Measurements from ENCODE around the gene GPRC5B. TPM values are rescaled to one million over a fixed set of nuclear protein-coding genes. Genes with fewer than 3 reads are reported as not detected.

GPRC5B gene
- total RNA-seq, 3 donors from 2014 or later (not counting 1 experiment from before 2014, with no cell fraction given): not detected

GRCh38 chr16:19860166-19861041 lies 24.2 kb downstream of the GPRC5B start:
- peaks cover 0 to 14% of the 10 kb centered on the region in 2 donors for H3K27me3 Mint-ChIP-seq (ENCODE audit: low read depth in 2 of 2)
- no peaks in the 10 kb centered on the region for H3K36me3 ChIP-seq (ENCODE audit: control insufficient read depth, insufficient read depth, low read length)
- ATAC-seq: no peak
- intact Hi-C loops (cut with micrococcal nuclease): no loop called here
- 90% methylated on average over 21 of the region's 21 CpGs for WGBS (ENCODE audit: insufficient coverage)
- no peak for DNase-seq
- no peaks in the 10 kb centered on the region for H3K9me3 Mint-ChIP-seq
- H3K27me3 ChIP-seq (ENCODE audit: control insufficient read depth, insufficient read depth, low read length): no peaks in the 10 kb centered on the region
- H3K27ac Mint-ChIP-seq: no peak overlapping the region
- no peak overlapping the region for H3K4me3 Mint-ChIP-seq
- TF ChIP-seq CTCF (IDR thresholded peaks at IDR 0.05): no peak
- H3K4me1 ChIP-seq (ENCODE audit: control insufficient read depth, insufficient read depth, low read length): no peaks in the 10 kb centered on the region
- H3K4me1 Mint-ChIP-seq: no peaks in the 10 kb centered on the region
- H3K36me3 Mint-ChIP-seq: no peaks in the 10 kb centered on the region
- no peak overlapping the region for H3K27ac ChIP-seq (ENCODE audit: low read length)
- H3K9me3 ChIP-seq (ENCODE audit: control insufficient read depth, insufficient read depth, low read length): no peaks in the 10 kb centered on the region
- H3K4me3 ChIP-seq (ENCODE audit: low read length): no peak overlapping the region

- Histone ChIP-seq H3K27me3 (ENCODE audit: control insufficient read depth, insufficient read depth, low read length) (no peaks in the 10 kb centered on the region), H3K36me3 (ENCODE audit: control insufficient read depth, insufficient read depth, low read length) (no peaks in the 10 kb centered on the region), H3K9me3 (ENCODE audit: control insufficient read depth, insufficient read depth, low read length) (no peaks in the 10 kb centered on the region), H3K4me1 (ENCODE audit: control insufficient read depth, insufficient read depth, low read length) (no peaks in the 10 kb centered on the region), H3K27ac (ENCODE audit: low read length) (no peak overlapping the region), H3K4me3 (ENCODE audit: low read length) (no peak overlapping the region)
- ATAC-seq: no peak
- H3K9me3 Mint-ChIP-seq: no peaks in the 10 kb centered on the region
- no peak overlapping the region for H3K27ac Mint-ChIP-seq
- intact Hi-C loops (cut with micrococcal nuclease): no loop called here
- WGBS (ENCODE audit: insufficient coverage): 84% methylated on average over 4 of the region's 4 CpGs
- no peaks in the 10 kb centered on the region for H3K4me1 Mint-ChIP-seq
- H3K4me3 Mint-ChIP-seq: no peak overlapping the region
- H3K27me3 Mint-ChIP-seq (ENCODE audit: low read depth in 2 of 2): peaks cover 0 to 14% of the 10 kb centered on the region in 2 donors
- no peak for DNase-seq
- no peaks in the 10 kb centered on the region for H3K36me3 Mint-ChIP-seq
- TF ChIP-seq CTCF (IDR thresholded peaks at IDR 0.05): no peak
These were observed 25.0 kb downstream of the GPRC5B start for GRCh38 chr16:19859603-19860002.

GRCh38 chr16:19859166-19859565 lies 25.5 kb downstream of the GPRC5B start:
- WGBS (ENCODE audit: insufficient coverage): 89% methylated on average over 9 of the region's 9 CpGs
- H3K27me3 ChIP-seq (ENCODE audit: control insufficient read depth, insufficient read depth, low read length): no peaks in the 10 kb centered on the region
- intact Hi-C loops (cut with micrococcal nuclease): no loop called here
- no peaks in the 10 kb centered on the region for H3K9me3 ChIP-seq (ENCODE audit: control insufficient read depth, insufficient read depth, low read length)
- no peak overlapping the region for H3K4me3 ChIP-seq (ENCODE audit: low read length)
- peaks cover 0 to 14% of the 10 kb centered on the region in 2 donors for H3K27me3 Mint-ChIP-seq (ENCODE audit: low read depth in 2 of 2)
- H3K9me3 Mint-ChIP-seq: no peaks in the 10 kb centered on the region
- no peaks in the 10 kb centered on the region for H3K36me3 Mint-ChIP-seq
- no peak for ATAC-seq
- H3K4me3 Mint-ChIP-seq: no peak overlapping the region
- no peaks in the 10 kb centered on the region for H3K4me1 ChIP-seq (ENCODE audit: control insufficient read depth, insufficient read depth, low read length)
- H3K36me3 ChIP-seq (ENCODE audit: control insufficient read depth, insufficient read depth, low read length): no peaks in the 10 kb centered on the region
- H3K27ac ChIP-seq (ENCODE audit: low read length): no peak overlapping the region
- no peak for DNase-seq
- no peak overlapping the region for H3K27ac Mint-ChIP-seq
- no peak for TF ChIP-seq CTCF (IDR thresholded peaks at IDR 0.05)
- no peaks in the 10 kb centered on the region for H3K4me1 Mint-ChIP-seq

Data from natural killer cell (primary cell).